ENCODE measurements around the gene EFCAB5.

DNA sequence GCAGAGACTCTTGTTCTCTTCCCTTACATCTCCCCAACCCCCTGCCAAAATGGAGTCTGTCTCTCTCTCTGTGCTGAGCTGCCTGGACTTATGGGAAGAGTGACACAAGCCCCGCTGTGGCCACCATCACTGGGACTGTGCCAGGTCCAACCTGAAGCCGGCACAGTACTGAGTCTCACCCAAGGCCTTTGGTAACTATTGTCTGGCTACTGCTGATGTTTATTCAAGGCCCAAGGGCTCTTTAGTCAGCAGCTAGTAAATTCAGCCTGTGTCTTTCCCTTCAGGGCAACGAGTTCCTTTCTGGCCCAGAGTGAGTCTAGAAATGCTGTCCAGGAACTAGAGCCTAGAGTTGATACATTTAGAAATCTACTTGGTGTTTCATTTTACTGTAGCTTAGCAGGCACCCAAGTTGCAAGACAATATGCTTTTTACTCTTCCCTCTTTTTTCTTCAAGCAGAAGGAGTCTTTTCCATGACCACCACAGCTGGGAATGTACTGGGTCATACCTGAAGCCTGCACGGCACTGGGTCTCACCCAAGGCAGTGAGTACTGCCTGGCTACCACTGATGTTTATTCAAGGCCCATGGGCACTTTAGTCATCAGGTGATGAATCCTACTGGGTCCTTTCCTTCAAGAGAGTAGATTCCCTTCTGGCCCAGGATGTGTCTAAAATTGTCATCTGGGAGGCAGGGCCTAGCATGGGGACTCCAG is 17.7 kb downstream of the EFCAB5 start:
- TF ChIP-seq EZH2 (IDR thresholded peaks at IDR 0.05; ENCODE audit: borderline replicate concordance, low read length) = no peak
- TF ChIP-seq, protein P1, sequence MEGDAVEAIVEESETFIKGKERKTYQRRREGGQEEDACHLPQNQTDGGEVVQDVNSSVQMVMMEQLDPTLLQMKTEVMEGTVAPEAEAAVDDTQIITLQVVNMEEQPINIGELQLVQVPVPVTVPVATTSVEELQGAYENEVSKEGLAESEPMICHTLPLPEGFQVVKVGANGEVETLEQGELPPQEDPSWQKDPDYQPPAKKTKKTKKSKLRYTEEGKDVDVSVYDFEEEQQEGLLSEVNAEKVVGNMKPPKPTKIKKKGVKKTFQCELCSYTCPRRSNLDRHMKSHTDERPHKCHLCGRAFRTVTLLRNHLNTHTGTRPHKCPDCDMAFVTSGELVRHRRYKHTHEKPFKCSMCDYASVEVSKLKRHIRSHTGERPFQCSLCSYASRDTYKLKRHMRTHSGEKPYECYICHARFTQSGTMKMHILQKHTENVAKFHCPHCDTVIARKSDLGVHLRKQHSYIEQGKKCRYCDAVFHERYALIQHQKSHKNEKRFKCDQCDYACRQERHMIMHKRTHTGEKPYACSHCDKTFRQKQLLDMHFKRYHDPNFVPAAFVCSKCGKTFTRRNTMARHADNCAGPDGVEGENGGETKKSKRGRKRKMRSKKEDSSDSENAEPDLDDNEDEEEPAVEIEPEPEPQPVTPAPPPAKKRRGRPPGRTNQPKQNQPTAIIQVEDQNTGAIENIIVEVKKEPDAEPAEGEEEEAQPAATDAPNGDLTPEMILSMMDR (conservative IDR thresholded peaks at IDR 0.05 in 1 of 2, IDR thresholded peaks at IDR 0.05 in 1 of 2; ENCODE audit: extremely low read depth in 1 of 2, insufficient read depth in 1 of 2, low read depth in 1 of 2, low read length in 2 of 2) = no peak
